HG02973 (cell line): ENCODE data around the gene GCNT1.
"Not testable (repeated sequence)": the region's sequence is repeated elsewhere in the genome, so short reads cannot be mapped to it uniquely, and the experiment has no call there.

Experiments
- ATAC-seq: cut with Tn5 transposase; IDR thresholded peaks from one replicate; pipeline ENCODE4 v1.9.1; 2021; ENCODE audit warnings: moderate library complexity; ENCODE audit not compliant: unreplicated experiment

The GCNT1 gene

GRCh38 chr9:76479337-76479736 is 20.4 kb downstream of the GCNT1 start:
- ATAC-seq = not testable (repeated sequence)

GRCh38 chr9:76486151-76486550 is 27.2 kb downstream of the GCNT1 start:
- no peak for ATAC-seq

GRCh38 chr9:76490249-76490990 is 31.4 kb downstream of the GCNT1 start:
- no peak for ATAC-seq

GRCh38 chr9:76491056-76491455 is 32.1 kb downstream of the GCNT1 start:
- not testable (repeated sequence) for ATAC-seq

- not testable (repeated sequence) for ATAC-seq
Measured at GRCh38 chr9:76493496-76493895, 34.5 kb downstream of the GCNT1 start.

GRCh38 chr9:76500061-76500460 is 41.1 kb downstream of the GCNT1 start:
- ATAC-seq = no peak

- ATAC-seq = no peak
Measured at GRCh38 chr9:76502746-76503145, 43.8 kb downstream of the GCNT1 start.

GRCh38 chr9:76510041-76510440 is 51.1 kb downstream of the GCNT1 start:
- ATAC-seq = no peak

GRCh38 chr9:76510446-76510845 is 51.5 kb downstream of the GCNT1 start:
- no peak for ATAC-seq

- no peak for ATAC-seq
Measured at GRCh38 chr9:76512826-76513225, 53.8 kb downstream of the GCNT1 start.

GRCh38 chr9:76516350-76516749 is 57.4 kb downstream of the GCNT1 start:
- ATAC-seq = no peak

GRCh38 chr9:76516871-76517270 is 57.9 kb downstream of the GCNT1 start:
- peak; percentile 68 for ATAC-seq

GRCh38 chr9:76519075-76519835 is 60.3 kb downstream of the GCNT1 start:
- ATAC-seq = no peak

GRCh38 chr9:76521244-76521681 is 62.3 kb downstream of the GCNT1 start:
- no peak for ATAC-seq

GRCh38 chr9:76521906-76522305 is 62.9 kb downstream of the GCNT1 start:
- ATAC-seq = no peak

GRCh38 chr9:76523617-76524200 is 64.7 kb downstream of the GCNT1 start:
- ATAC-seq = not testable (repeated sequence)

GRCh38 chr9:76525196-76525595 is 66.2 kb downstream of the GCNT1 start:
- no peak for ATAC-seq

GRCh38 chr9:76526026-76526425 is 67.0 kb downstream of the GCNT1 start:
- ATAC-seq = no peak

- ATAC-seq = no peak
Measured at GRCh38 chr9:76528056-76528455, 69.1 kb downstream of the GCNT1 start.

GRCh38 chr9:76528642-76529190 is 69.7 kb downstream of the GCNT1 start:
- ATAC-seq = no peak

- ATAC-seq = no peak
Measured at GRCh38 chr9:76529653-76530052, 70.7 kb downstream of the GCNT1 start.
